Neutrophil (primary cell): ENCODE data around the gene MAN2B2.

Experiments
- H3K27ac ChIP-seq: fragments of 200-600 bp; sonication (generic); 2 replicates; pipeline ENCODE4 v1.5.1; 2016; ENCODE audit warnings: mild to moderate bottlenecking, moderate library complexity
- H3K27me3 ChIP-seq: fragments of 200-600 bp; sonication (generic); 2 replicates; pipeline ENCODE4 v1.6.0; 2016; ENCODE audit warnings: mild to moderate bottlenecking
- H3K36me3 ChIP-seq: fragments of 200-600 bp; sonication (generic); 2 replicates; pipeline ENCODE4 v1.5.1; 2017
- H3K4me1 ChIP-seq, 2 experiments: fragments of 200-600 bp in 1 of 2; sonication (generic) in 1 of 2; 1 replicate in 1 of 2; 2 replicates in 1 of 2; pipeline versions ENCODE4 v1.5.1 to v1.6.1; 2013 to 2016; ENCODE audit warnings: low read depth in 1 of 2, low read length in 1 of 2, mild to moderate bottlenecking in 1 of 2, moderate library complexity in 1 of 2; ENCODE audit not compliant: control insufficient read depth in 1 of 2, insufficient read depth in 1 of 2
- H3K4me3 ChIP-seq, 2 experiments: fragments of 200-600 bp in 1 of 2; sonication (generic) in 1 of 2; 1 replicate in 1 of 2; 2 replicates in 1 of 2; pipeline ENCODE4 v1.5.1; 2013 to 2016; ENCODE audit warnings: low read depth in 1 of 2, low read length in 1 of 2, mild to moderate bottlenecking in 1 of 2, moderate library complexity in 1 of 2
- H3K9me3 ChIP-seq: fragments of 200-600 bp; sonication (generic); 2 replicates; pipeline ENCODE4 v1.5.1; 2016
- CTCF ChIP-seq: fragments of 200-600 bp; sonication (generic); IDR thresholded peaks from 2 replicates; pipeline ENCODE4 v1.5.1; 2016; ENCODE audit warnings: antibody characterized with exemption

The MAN2B2 gene

GRCh38 chr4:6620296-6620695 is 45.3 kb downstream of the MAN2B2 start:
- TF ChIP-seq CTCF: no peak
- no peaks in the 10 kb centered on the region for H3K27me3 ChIP-seq
- H3K9me3 ChIP-seq: no peaks in the 10 kb centered on the region
- H3K4me1 ChIP-seq: no peaks in the 10 kb centered on the region
- H3K36me3 ChIP-seq: peaks cover 68% of the 10 kb centered on the region
- H3K27ac ChIP-seq: no peak overlapping the region
- no peak overlapping the region for H3K4me3 ChIP-seq

GRCh38 chr4:6620891-6621555 is 46.0 kb downstream of the MAN2B2 start:
- Histone ChIP-seq H3K4me1 (no peaks in the 10 kb centered on the region), H3K4me3 (no peak overlapping the region), H3K27ac (no peak overlapping the region), H3K9me3 (no peaks in the 10 kb centered on the region), H3K36me3 (peaks cover 61% of the 10 kb centered on the region), H3K27me3 (no peaks in the 10 kb centered on the region)
- no peak for TF ChIP-seq CTCF

GRCh38 chr4:6621556-6621927 is 46.6 kb downstream of the MAN2B2 start:
- H3K27me3 ChIP-seq: no peaks in the 10 kb centered on the region
- no peak overlapping the region for H3K27ac ChIP-seq
- H3K36me3 ChIP-seq: peaks cover 56% of the 10 kb centered on the region
- no peak for TF ChIP-seq CTCF
- no peaks in the 10 kb centered on the region for H3K9me3 ChIP-seq
- H3K4me3 ChIP-seq: no peak overlapping the region
- no peaks in the 10 kb centered on the region for H3K4me1 ChIP-seq

- Histone ChIP-seq H3K4me3 (no peak overlapping the region), H3K27ac (no peak overlapping the region), H3K27me3 (no peaks in the 10 kb centered on the region), H3K9me3 (no peaks in the 10 kb centered on the region), H3K36me3 (peaks cover 44% of the 10 kb centered on the region), H3K4me1 (no peaks in the 10 kb centered on the region)
- TF ChIP-seq CTCF: no peak
These were observed 47.8 kb downstream of the MAN2B2 start for GRCh38 chr4:6622744-6623143.

- peaks cover 18% of the 10 kb centered on the region for H3K36me3 ChIP-seq
- H3K4me1 ChIP-seq: no peaks in the 10 kb centered on the region
- TF ChIP-seq CTCF: no peak
- no peaks in the 10 kb centered on the region for H3K9me3 ChIP-seq
- H3K27me3 ChIP-seq: no peaks in the 10 kb centered on the region
- no peak overlapping the region for H3K27ac ChIP-seq
- H3K4me3 ChIP-seq: no peak overlapping the region
These were observed 50.3 kb downstream of the MAN2B2 start for GRCh38 chr4:6625256-6625655.
